ENCODE measurements around the gene DCDC1. TPM values are rescaled to one million over a fixed set of nuclear protein-coding genes. Genes with fewer than 3 reads are reported as not detected.

The DCDC1 gene
- total RNA-seq, 1 experiment from 2014 or later = not detected

DNA sequence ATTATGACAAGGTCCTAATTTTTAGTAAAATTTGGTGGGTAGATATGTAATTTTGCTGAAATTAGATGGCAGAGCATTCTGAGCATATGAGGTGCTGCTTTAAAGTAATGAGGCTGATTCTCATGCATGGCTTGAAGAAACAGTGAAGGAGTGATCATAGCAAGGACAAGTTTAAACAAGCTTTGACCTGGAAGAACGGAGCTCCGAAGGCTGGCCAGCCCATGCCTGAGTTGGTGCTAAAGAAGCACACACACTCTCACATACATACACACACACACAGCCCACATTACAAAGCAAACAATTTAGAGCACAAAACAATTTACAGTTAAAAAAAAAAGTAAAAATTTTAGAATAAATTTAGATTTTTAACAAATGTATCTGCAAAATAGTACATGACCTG, 150.7 kb downstream of the DCDC1 start:
- peaks cover 2% of the 10 kb centered on the region for H3K27me3 ChIP-seq (ENCODE audit: control insufficient read depth, insufficient read depth, low read length)
- CTCF ChIA-PET = no interaction called here
- H3K27ac ChIP-seq (ENCODE audit: low read length) = no peak overlapping the region
- no peaks in the 10 kb centered on the region for H3K36me3 ChIP-seq (ENCODE audit: control insufficient read depth, insufficient read depth, low read length)
- POLR2A ChIA-PET = no interaction called here
- in situ Hi-C loops (cut with HindIII; ENCODE audit: low pct_unique_long_range_greater_than_20kb, low sequenced_read_pairs) (no loop called here), intact Hi-C loops (cut with micrococcal nuclease; ENCODE audit: unreplicated experiment) (no loop called here)
- DNase-seq (ENCODE audit: low read depth, low spot score) = no peak
- no peaks in the 10 kb centered on the region for H3K9me3 ChIP-seq (ENCODE audit: control insufficient read depth, insufficient read depth, low read depth, low read length)
- no peak for ATAC-seq
- TF ChIP-seq, protein P1, sequence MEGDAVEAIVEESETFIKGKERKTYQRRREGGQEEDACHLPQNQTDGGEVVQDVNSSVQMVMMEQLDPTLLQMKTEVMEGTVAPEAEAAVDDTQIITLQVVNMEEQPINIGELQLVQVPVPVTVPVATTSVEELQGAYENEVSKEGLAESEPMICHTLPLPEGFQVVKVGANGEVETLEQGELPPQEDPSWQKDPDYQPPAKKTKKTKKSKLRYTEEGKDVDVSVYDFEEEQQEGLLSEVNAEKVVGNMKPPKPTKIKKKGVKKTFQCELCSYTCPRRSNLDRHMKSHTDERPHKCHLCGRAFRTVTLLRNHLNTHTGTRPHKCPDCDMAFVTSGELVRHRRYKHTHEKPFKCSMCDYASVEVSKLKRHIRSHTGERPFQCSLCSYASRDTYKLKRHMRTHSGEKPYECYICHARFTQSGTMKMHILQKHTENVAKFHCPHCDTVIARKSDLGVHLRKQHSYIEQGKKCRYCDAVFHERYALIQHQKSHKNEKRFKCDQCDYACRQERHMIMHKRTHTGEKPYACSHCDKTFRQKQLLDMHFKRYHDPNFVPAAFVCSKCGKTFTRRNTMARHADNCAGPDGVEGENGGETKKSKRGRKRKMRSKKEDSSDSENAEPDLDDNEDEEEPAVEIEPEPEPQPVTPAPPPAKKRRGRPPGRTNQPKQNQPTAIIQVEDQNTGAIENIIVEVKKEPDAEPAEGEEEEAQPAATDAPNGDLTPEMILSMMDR (IDR thresholded peaks at IDR 0.05) = no peak
- no peak for TF ChIP-seq REST (IDR thresholded peaks at IDR 0.05; ENCODE audit: insufficient read depth in 1 of 2, low read depth in 2 of 2, low read length in 1 of 2)
- TF ChIP-seq TCF7L2 (IDR thresholded peaks at IDR 0.05; ENCODE audit: low read depth, low read length) = no peak
- TF ChIP-seq POLR2AphosphoS5 (IDR thresholded peaks at IDR 0.05; ENCODE audit: low read depth, low read length) = no peak
- TF ChIP-seq SIN3A (IDR thresholded peaks at IDR 0.05; ENCODE audit: borderline replicate concordance, insufficient read depth, low read depth, low read length) = no peak
- BruUV-seq (replicated peaks) = no TSS peak
- no peaks in the 10 kb centered on the region for H3K4me1 ChIP-seq (ENCODE audit: control insufficient read depth, insufficient read depth, low read length)
- no peak overlapping the region for H3K4me3 ChIP-seq (ENCODE audit: low read depth in 2 of 2, low read length in 2 of 2)

- no peaks in the 10 kb centered on the region for H3K4me1 ChIP-seq (ENCODE audit: control insufficient read depth, insufficient read depth, low read length)
- no peaks in the 10 kb centered on the region for H3K9me3 ChIP-seq (ENCODE audit: control insufficient read depth, insufficient read depth, low read depth, low read length)
- H3K27me3 ChIP-seq (ENCODE audit: control insufficient read depth, insufficient read depth, low read length) = peaks cover 2% of the 10 kb centered on the region
- POLR2A ChIA-PET = no interaction called here
- BruUV-seq (replicated peaks) = no TSS peak
- intact Hi-C loops (cut with micrococcal nuclease; ENCODE audit: unreplicated experiment) (no loop called here), in situ Hi-C loops (cut with HindIII; ENCODE audit: low pct_unique_long_range_greater_than_20kb, low sequenced_read_pairs) (no loop called here)
- CTCF ChIA-PET = no interaction called here
- TF ChIP-seq REST (IDR thresholded peaks at IDR 0.05; ENCODE audit: insufficient read depth in 1 of 2, low read depth in 2 of 2, low read length in 1 of 2) = no peak
- no peak for TF ChIP-seq POLR2AphosphoS5 (IDR thresholded peaks at IDR 0.05; ENCODE audit: low read depth, low read length)
- TF ChIP-seq, protein P1 (IDR thresholded peaks at IDR 0.05) = no peak
- TF ChIP-seq TCF7L2 (IDR thresholded peaks at IDR 0.05; ENCODE audit: low read depth, low read length) = no peak
- no peak for TF ChIP-seq SIN3A (IDR thresholded peaks at IDR 0.05; ENCODE audit: borderline replicate concordance, insufficient read depth, low read depth, low read length)
- H3K27ac ChIP-seq (ENCODE audit: low read length) = no peak overlapping the region
- H3K4me3 ChIP-seq (ENCODE audit: low read depth in 2 of 2, low read length in 2 of 2) = no peak overlapping the region
- ATAC-seq (no peak), DNase-seq (ENCODE audit: low read depth, low spot score) (no peak)
- H3K36me3 ChIP-seq (ENCODE audit: control insufficient read depth, insufficient read depth, low read length) = no peaks in the 10 kb centered on the region
Observed at GRCh38 chr11:31214372-31214771, 155.2 kb downstream of the DCDC1 start.

Data from Panc1 (cell line).